GM12878 (cell line): ENCODE measurements around the gene STK39. TPM values are rescaled to one million over a fixed set of nuclear protein-coding genes. Genes with fewer than 3 reads are reported as not detected.

Experiments
- ATAC-seq: fragments of 200-7000 bp; cut with Tn5 transposase; 3 replicates; pipeline ENCODE4 v1.9.1; 2020; ENCODE audit warnings: mild to moderate bottlenecking, moderate library complexity
- BruUV-seq: library from RNA; stranded (reverse); fragments of 400-500 nt; replicated peaks from 2 replicates; lab custom pipeline; 2021; lab: Mats Ljungman, UMichigan
- CTCF ChIA-PET: fragments of 300-600 bp; sonication (Branson Sonifier 250); formaldehyde crosslinking; extraction: SDS; loops from one replicate; lab custom pipeline; 2021; ENCODE audit warnings: inconsistent platforms; lab: Yijun Ruan, JAX
- POLR2A ChIA-PET: fragments of 350-600 bp; formaldehyde crosslinking; extraction: SDS; loops from one replicate; lab custom pipeline; 2021; ENCODE audit warnings: inconsistent platforms; lab: Charles Lee
- RAD21 ChIA-PET: fragments of 300-600 bp; sonication (Branson Sonifier 250); formaldehyde crosslinking; loops from one replicate; lab custom pipeline; 2023; ENCODE audit warnings: antibody characterized with exemption; ENCODE audit not compliant: unreplicated experiment; lab: Charles Lee
- SMC1A ChIA-PET: fragments of 300-600 bp; sonication (Branson Sonifier 250); formaldehyde crosslinking; loops from one replicate; lab custom pipeline; 2023; ENCODE audit not compliant: unreplicated experiment, uncharacterized antibody; lab: Charles Lee
- DNase-seq: peaks from one replicate; pipeline ENCODE4 v3.0.0-alpha.2; 2011; ENCODE audit warnings: low read depth, low spot score
- FAIRE-seq: peaks from 3 replicates; lab custom pipeline; 2011; peaks lifted over from hg19 to GRCh38; lab: Jason Lieb, UNC
- H2AFZ ChIP-seq: 2 replicates; pipeline ENCODE4 v1.6.0; 2011; ENCODE audit warnings: low read depth, low read length, control low read depth; ENCODE audit not compliant: control insufficient read depth
- H3K27ac ChIP-seq: 2 replicates; pipeline ENCODE4 v1.5.1; 2011; ENCODE audit warnings: control low read depth; ENCODE audit not compliant: control insufficient read depth, insufficient read depth
- H3K27me3 ChIP-seq, 2 experiments: replicated peaks in 1 of 2; 2 replicates each; pipeline versions ENCODE4 v1.6.0 to v1.6.1; 2011; ENCODE audit warnings: low read length in 1 of 2; ENCODE audit not compliant: control insufficient read depth in 2 of 2, insufficient read depth in 2 of 2
- H3K36me3 ChIP-seq, 2 experiments: 2 replicates each; pipeline ENCODE4 v1.5.1; 2011; ENCODE audit warnings: low read length in 1 of 2; ENCODE audit not compliant: control insufficient read depth in 2 of 2, insufficient read depth in 2 of 2
- H3K4me1 ChIP-seq: 2 replicates; pipeline ENCODE4 v1.6.1; 2011; ENCODE audit warnings: mild to moderate bottlenecking, low read length, moderate library complexity, mixed read lengths; ENCODE audit not compliant: control insufficient read depth, insufficient read depth
- H3K4me2 ChIP-seq: 2 replicates; pipeline ENCODE4 v1.6.0; 2011; ENCODE audit warnings: control low read depth; ENCODE audit not compliant: control insufficient read depth, insufficient read depth
- H3K4me3 ChIP-seq: fragments of 200-600 bp; sonication (generic); 2 replicates; pipeline ENCODE4 v1.5.1; 2016
- H3K79me2 ChIP-seq: 2 replicates; pipeline ENCODE4 v1.6.0; 2011; ENCODE audit warnings: low read length; ENCODE audit not compliant: control insufficient read depth, insufficient read depth
- H3K9ac ChIP-seq: 2 replicates; pipeline ENCODE4 v1.8.0; 2011; ENCODE audit warnings: low read length, control low read depth, mixed read lengths; ENCODE audit not compliant: control insufficient read depth, insufficient read depth
- H3K9me3 ChIP-seq: replicated peaks from 3 replicates; pipeline ENCODE4 v1.5.1; 2011; ENCODE audit warnings: mild to moderate bottlenecking, low read length; ENCODE audit not compliant: control insufficient read depth, insufficient read depth
- H4K20me1 ChIP-seq: 2 replicates; pipeline ENCODE4 v1.6.0; 2011; ENCODE audit not compliant: control insufficient read depth, insufficient read depth
- CBFB ChIP-seq: IDR thresholded peaks from 2 replicates; pipeline ENCODE4 v1.6.1; 2016; ENCODE audit warnings: antibody characterized with exemption, low read depth
- CEBPZ ChIP-seq: fragments of 150-350 bp; IDR thresholded peaks from 2 replicates; pipeline ENCODE4 v1.6.1; 2016; ENCODE audit warnings: low read depth, low read length
- HDAC6 ChIP-seq: fragments of 200-600 bp; sonication (generic); IDR thresholded peaks from one replicate; pipeline ENCODE4 v1.8.0; 2017; ENCODE audit warnings: antibody characterized with exemption; ENCODE audit not compliant: unreplicated experiment
- KLF5 ChIP-seq: fragments of 450-650 bp; IDR thresholded peaks from 2 replicates; pipeline ENCODE4 v1.6.1; 2014; ENCODE audit warnings: mild to moderate bottlenecking; ENCODE audit not compliant: partially characterized antibody
- MXI1 ChIP-seq: fragments of 150-350 bp; IDR thresholded peaks from 2 replicates; pipeline ENCODE4 v1.6.1; 2011; ENCODE audit warnings: low read depth, mild to moderate bottlenecking, inconsistent platforms, low read length, improper control_type of control experiment
- WRNIP1 ChIP-seq: IDR thresholded peaks from 2 replicates; pipeline ENCODE4 v1.6.1; 2011; ENCODE audit warnings: low read depth, low read length, improper control_type of control experiment, borderline replicate concordance
- ZBTB40 ChIP-seq: fragments of 450-650 bp; IDR thresholded peaks from 2 replicates; pipeline ENCODE4 v1.6.1; 2016; ENCODE audit warnings: mild to moderate bottlenecking, moderate library complexity, borderline replicate concordance
- WGBS: methylation state at CpG from one replicate; pipeline ENCODE4 v1.1.6; 2016; ENCODE audit warnings: low lambda C conversion rate; ENCODE audit not compliant: insufficient replicate concordance, insufficient coverage; ENCODE audit errors: missing lambda C conversion rate; 5-methylcytosine and 5-hydroxymethylcytosine counted together
- in situ Hi-C: fragments of 300-500 bp; cut with MboI; formaldehyde crosslinking; loops from 9 replicates; pipeline ENCODE4 v1.14.3; 2018; ENCODE audit warnings: mixed read lengths
- intact Hi-C: fragments of 100-400 bp; cut with micrococcal nuclease; formaldehyde crosslinking; loops from one replicate; pipeline ENCODE4 v1.14.2; 2022; ENCODE audit not compliant: unreplicated experiment
- polyA plus RNA-seq, 11 experiments: library from polyadenylated mRNA; depleted of rRNA in 4 of 11; unstranded in 6 of 11; stranded (reverse) in 5 of 11; fragments of >200 nt; fragmentation: Nextera tagmentation in 4 of 11; fragmentation: Illumina TruSeq in 1 of 11; extraction: Ambion mirVana in 4 of 11; extraction: Trizol in 1 of 11; gene quantifications; 1 replicate in 1 of 11; 2 replicates in 10 of 11; pipeline versions ENCODE4 v1.2.1 to v1.2.3, GENCODE V29; 2011 to 2016; ENCODE audit warnings: inconsistent platforms in 2 of 11, missing spikeins in 2 of 11, low read depth in 1 of 11
- total RNA-seq, 4 experiments: library from RNA; depleted of rRNA in 3 of 4; stranded (reverse); fragments of >200 nt in 3 of 4; fragmentation: Illumina TruSeq in 1 of 4; extraction: Trizol in 1 of 4; gene quantifications; 2 replicates each; pipeline versions ENCODE4 v1.2.1 to v1.2.3, GENCODE V29; 2013 to 2021

Gene STK39
- total and polyA plus RNA-seq, 10 of the 15 experiments (the other 5 are each of a cell fraction or from before 2014, with no cell fraction given) = 0.03 to 0.21 (median 0.07) TPM; not detected in 5

GRCh38 chr2:167939514-167940345, 307.7 kb downstream of the STK39 start:
- Histone ChIP-seq H3K4me2 (no peak overlapping the region), H3K27ac (no peak overlapping the region), H3K36me3 (no peaks in the 10 kb centered on the region), H3K9ac (no peak overlapping the region), H2AFZ (no peak overlapping the region), H3K4me3 (no peak overlapping the region), H4K20me1 (no peaks in the 10 kb centered on the region), H3K9me3 (no peaks in the 10 kb centered on the region), H3K4me1 (no peaks in the 10 kb centered on the region), H3K27me3 (no peaks in the 10 kb centered on the region; a peak in 1 of 4 replicates), H3K79me2 (no peaks in the 10 kb centered on the region)
- no TSS peak for BruUV-seq
- ChIA-PET SMC1A (no interaction called here), CTCF (interaction anchor here (0.7 kb wide), 1 partner anchor 180 kb away, joined by 3 read pairs; no protein-coding TSS in a partner anchor), POLR2A (no interaction called here), RAD21 (no interaction called here)
- WGBS = 20% methylated on average over 5 of the region's 5 CpGs
- FAIRE-seq = no peak
- in situ Hi-C loops = no loop called here
- no peak for DNase-seq
- no peak for TF ChIP-seq HDAC6
- no peak for TF ChIP-seq MXI1
- no peak for TF ChIP-seq WRNIP1
- TF ChIP-seq CBFB = no peak
- TF ChIP-seq ZBTB40 = no peak
- no peak for TF ChIP-seq CEBPZ
- no peak for TF ChIP-seq KLF5
- no peak for ATAC-seq
- intact Hi-C loops = no loop called here
